ENCODE results near the gene CCNE1.

The CCNE1 gene

DNA sequence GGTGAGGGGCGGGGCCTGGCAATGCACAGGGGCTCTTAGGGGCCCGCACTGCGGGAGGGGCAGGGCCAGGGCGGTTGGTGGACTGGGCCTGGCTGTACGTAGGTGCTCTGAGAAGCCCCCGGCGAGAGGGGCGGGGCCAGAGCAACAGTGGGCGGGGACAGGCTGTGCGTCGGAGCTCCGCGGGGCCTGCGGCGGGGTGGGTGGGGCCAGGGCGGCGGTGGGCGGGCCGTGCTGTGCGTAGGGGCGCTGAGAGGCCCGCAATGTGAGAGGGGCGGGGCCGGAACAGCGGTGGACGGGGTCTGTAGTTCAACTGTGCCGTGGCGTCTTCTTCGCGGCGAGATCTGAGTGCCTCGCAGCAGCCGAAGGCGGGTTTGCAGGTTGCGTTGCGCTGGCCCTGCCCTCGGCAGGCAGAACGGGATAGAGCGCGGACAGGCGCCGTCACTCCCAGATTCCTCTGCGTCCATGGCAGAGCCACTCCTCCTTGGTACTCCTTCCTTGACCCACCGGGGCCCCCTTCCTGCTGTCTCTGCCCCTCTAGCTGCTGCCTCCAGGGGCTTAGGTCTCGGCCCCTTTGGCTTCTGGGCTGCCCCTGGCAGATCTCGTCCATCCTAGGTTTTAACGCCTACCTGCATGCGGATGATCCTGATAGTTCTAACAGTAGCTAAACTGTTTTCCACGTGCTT lies 33.2 kb downstream of the CCNE1 start (continued):
- TF ChIP-seq OSR2 (tag by site-specific recombination; IDR thresholded peaks at IDR 0.05) (no peak), PRDM1 (tag by site-specific recombination; IDR thresholded peaks at IDR 0.05) (no peak), ZNF2 (tag by site-specific recombination; IDR thresholded peaks at IDR 0.05) (peak; percentile 87), GLI2 (tag by site-specific recombination; IDR thresholded peaks at IDR 0.05; ENCODE audit: borderline replicate concordance, low read depth) (no peak), ZNF785 (tag by site-specific recombination; IDR thresholded peaks at IDR 0.05) (no peak), ZNF792 (tag by site-specific recombination; IDR thresholded peaks at IDR 0.05) (peak; percentile 54; the same call in 1 of the 2 replicates), ZNF248 (tag by site-specific recombination; IDR thresholded peaks at IDR 0.05) (no peak), ZNF600 (tag by site-specific recombination; IDR thresholded peaks at IDR 0.05) (peak; percentile 99), GLIS2 (tag by site-specific recombination; IDR thresholded peaks at IDR 0.05) (peak; percentile 98), ZNF175 (tag by site-specific recombination; IDR thresholded peaks at IDR 0.05) (no peak), ZNF777 (tag by site-specific recombination; IDR thresholded peaks at IDR 0.05; ENCODE audit: borderline replicate concordance) (peak; percentile 56; the same call in 1 of the 2 replicates), ZBTB21 (tag by site-specific recombination; IDR thresholded peaks at IDR 0.05) (peak; percentile 65; the same call in 1 of the 2 replicates), ZNF423 (tag by site-specific recombination; IDR thresholded peaks at IDR 0.05) (no peak), ZNF274 (IDR thresholded peaks at IDR 0.05; ENCODE audit: low read length) (no peak), ZNF274 (tag by site-specific recombination; IDR thresholded peaks at IDR 0.05; ENCODE audit: borderline replicate concordance) (no peak), ZNF48 (tag by site-specific recombination; IDR thresholded peaks at IDR 0.05) (no peak), ZNF776 (tag by site-specific recombination; IDR thresholded peaks at IDR 0.05; ENCODE audit: borderline replicate concordance) (no peak), ZBTB8A (tag by site-specific recombination; IDR thresholded peaks at IDR 0.05) (peak; percentile 59), TRIM28 (IDR thresholded peaks at IDR 0.05; ENCODE audit: borderline replicate concordance, low read length) (no peak), ZNF24 (tag by site-specific recombination; IDR thresholded peaks at IDR 0.05) (no peak)
- TF ChIP-seq, protein P1, sequence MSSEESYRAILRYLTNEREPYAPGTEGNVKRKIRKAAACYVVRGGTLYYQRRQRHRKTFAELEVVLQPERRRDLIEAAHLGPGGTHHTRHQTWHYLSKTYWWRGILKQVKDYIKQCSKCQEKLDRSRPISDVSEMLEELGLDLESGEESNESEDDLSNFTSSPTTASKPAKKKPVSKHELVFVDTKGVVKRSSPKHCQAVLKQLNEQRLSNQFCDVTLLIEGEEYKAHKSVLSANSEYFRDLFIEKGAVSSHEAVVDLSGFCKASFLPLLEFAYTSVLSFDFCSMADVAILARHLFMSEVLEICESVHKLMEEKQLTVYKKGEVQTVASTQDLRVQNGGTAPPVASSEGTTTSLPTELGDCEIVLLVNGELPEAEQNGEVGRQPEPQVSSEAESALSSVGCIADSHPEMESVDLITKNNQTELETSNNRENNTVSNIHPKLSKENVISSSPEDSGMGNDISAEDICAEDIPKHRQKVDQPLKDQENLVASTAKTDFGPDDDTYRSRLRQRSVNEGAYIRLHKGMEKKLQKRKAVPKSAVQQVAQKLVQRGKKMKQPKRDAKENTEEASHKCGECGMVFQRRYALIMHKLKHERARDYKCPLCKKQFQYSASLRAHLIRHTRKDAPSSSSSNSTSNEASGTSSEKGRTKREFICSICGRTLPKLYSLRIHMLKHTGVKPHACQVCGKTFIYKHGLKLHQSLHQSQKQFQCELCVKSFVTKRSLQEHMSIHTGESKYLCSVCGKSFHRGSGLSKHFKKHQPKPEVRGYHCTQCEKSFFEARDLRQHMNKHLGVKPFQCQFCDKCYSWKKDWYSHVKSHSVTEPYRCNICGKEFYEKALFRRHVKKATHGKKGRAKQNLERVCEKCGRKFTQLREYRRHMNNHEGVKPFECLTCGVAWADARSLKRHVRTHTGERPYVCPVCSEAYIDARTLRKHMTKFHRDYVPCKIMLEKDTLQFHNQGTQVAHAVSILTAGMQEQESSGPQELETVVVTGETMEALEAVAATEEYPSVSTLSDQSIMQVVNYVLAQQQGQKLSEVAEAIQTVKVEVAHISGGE (tag by site-specific recombination; conservative IDR thresholded peaks at IDR 0.05; ENCODE audit: low read depth) = peak; percentile 48; the same call in 1 of the 2 replicates
- TF ChIP-seq, protein P2, sequence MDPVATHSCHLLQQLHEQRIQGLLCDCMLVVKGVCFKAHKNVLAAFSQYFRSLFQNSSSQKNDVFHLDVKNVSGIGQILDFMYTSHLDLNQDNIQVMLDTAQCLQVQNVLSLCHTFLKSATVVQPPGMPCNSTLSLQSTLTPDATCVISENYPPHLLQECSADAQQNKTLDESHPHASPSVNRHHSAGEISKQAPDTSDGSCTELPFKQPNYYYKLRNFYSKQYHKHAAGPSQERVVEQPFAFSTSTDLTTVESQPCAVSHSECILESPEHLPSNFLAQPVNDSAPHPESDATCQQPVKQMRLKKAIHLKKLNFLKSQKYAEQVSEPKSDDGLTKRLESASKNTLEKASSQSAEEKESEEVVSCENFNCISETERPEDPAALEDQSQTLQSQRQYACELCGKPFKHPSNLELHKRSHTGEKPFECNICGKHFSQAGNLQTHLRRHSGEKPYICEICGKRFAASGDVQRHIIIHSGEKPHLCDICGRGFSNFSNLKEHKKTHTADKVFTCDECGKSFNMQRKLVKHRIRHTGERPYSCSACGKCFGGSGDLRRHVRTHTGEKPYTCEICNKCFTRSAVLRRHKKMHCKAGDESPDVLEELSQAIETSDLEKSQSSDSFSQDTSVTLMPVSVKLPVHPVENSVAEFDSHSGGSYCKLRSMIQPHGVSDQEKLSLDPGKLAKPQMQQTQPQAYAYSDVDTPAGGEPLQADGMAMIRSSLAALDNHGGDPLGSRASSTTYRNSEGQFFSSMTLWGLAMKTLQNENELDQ (tag by site-specific recombination; IDR thresholded peaks at IDR 0.05; ENCODE audit: low read depth) = no peak
- TF ChIP-seq, protein P3, sequence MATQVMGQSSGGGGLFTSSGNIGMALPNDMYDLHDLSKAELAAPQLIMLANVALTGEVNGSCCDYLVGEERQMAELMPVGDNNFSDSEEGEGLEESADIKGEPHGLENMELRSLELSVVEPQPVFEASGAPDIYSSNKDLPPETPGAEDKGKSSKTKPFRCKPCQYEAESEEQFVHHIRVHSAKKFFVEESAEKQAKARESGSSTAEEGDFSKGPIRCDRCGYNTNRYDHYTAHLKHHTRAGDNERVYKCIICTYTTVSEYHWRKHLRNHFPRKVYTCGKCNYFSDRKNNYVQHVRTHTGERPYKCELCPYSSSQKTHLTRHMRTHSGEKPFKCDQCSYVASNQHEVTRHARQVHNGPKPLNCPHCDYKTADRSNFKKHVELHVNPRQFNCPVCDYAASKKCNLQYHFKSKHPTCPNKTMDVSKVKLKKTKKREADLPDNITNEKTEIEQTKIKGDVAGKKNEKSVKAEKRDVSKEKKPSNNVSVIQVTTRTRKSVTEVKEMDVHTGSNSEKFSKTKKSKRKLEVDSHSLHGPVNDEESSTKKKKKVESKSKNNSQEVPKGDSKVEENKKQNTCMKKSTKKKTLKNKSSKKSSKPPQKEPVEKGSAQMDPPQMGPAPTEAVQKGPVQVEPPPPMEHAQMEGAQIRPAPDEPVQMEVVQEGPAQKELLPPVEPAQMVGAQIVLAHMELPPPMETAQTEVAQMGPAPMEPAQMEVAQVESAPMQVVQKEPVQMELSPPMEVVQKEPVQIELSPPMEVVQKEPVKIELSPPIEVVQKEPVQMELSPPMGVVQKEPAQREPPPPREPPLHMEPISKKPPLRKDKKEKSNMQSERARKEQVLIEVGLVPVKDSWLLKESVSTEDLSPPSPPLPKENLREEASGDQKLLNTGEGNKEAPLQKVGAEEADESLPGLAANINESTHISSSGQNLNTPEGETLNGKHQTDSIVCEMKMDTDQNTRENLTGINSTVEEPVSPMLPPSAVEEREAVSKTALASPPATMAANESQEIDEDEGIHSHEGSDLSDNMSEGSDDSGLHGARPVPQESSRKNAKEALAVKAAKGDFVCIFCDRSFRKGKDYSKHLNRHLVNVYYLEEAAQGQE (tag by site-specific recombination; IDR thresholded peaks at IDR 0.05) = peak; percentile 35; the same call in 1 of the 2 replicates
- TF ChIP-seq, protein P4, sequence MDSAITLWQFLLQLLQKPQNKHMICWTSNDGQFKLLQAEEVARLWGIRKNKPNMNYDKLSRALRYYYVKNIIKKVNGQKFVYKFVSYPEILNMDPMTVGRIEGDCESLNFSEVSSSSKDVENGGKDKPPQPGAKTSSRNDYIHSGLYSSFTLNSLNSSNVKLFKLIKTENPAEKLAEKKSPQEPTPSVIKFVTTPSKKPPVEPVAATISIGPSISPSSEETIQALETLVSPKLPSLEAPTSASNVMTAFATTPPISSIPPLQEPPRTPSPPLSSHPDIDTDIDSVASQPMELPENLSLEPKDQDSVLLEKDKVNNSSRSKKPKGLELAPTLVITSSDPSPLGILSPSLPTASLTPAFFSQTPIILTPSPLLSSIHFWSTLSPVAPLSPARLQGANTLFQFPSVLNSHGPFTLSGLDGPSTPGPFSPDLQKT (IDR thresholded peaks at IDR 0.05; ENCODE audit: borderline replicate concordance, low read depth, low read length) = no peak
- TF ChIP-seq, protein P5, sequence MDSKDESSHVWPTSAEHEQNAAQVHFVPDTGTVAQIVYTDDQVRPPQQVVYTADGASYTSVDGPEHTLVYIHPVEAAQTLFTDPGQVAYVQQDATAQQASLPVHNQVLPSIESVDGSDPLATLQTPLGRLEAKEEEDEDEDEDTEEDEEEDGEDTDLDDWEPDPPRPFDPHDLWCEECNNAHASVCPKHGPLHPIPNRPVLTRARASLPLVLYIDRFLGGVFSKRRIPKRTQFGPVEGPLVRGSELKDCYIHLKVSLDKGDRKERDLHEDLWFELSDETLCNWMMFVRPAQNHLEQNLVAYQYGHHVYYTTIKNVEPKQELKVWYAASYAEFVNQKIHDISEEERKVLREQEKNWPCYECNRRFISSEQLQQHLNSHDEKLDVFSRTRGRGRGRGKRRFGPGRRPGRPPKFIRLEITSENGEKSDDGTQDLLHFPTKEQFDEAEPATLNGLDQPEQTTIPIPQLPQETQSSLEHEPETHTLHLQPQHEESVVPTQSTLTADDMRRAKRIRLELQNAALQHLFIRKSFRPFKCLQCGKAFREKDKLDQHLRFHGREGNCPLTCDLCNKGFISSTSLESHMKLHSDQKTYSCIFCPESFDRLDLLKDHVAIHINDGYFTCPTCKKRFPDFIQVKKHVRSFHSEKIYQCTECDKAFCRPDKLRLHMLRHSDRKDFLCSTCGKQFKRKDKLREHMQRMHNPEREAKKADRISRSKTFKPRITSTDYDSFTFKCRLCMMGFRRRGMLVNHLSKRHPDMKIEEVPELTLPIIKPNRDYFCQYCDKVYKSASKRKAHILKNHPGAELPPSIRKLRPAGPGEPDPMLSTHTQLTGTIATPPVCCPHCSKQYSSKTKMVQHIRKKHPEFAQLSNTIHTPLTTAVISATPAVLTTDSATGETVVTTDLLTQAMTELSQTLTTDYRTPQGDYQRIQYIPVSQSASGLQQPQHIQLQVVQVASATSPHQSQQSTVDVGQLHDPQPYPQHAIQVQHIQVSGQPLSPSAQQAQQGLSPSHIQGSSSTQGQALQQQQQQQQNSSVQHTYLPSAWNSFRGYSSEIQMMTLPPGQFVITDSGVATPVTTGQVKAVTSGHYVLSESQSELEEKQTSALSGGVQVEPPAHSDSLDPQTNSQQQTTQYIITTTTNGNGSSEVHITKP (tag by site-specific recombination; IDR thresholded peaks at IDR 0.05) = peak; percentile 71
- TF ChIP-seq, protein P6, sequence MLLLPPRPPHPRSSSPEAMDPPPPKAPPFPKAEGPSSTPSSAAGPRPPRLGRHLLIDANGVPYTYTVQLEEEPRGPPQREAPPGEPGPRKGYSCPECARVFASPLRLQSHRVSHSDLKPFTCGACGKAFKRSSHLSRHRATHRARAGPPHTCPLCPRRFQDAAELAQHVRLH (tag by site-specific recombination; IDR thresholded peaks at IDR 0.05) = peak; percentile 23; the same call in 1 of the 2 replicates

All from HEK293 (cell line).